ENCODE measurements around the gene RGS16. TPM values are rescaled to one million over a fixed set of nuclear protein-coding genes. Genes with fewer than 3 reads are reported as not detected.

Gene RGS16
- polyA plus RNA-seq, 1 donor from 2014 or later = 1.9 TPM

DNA sequence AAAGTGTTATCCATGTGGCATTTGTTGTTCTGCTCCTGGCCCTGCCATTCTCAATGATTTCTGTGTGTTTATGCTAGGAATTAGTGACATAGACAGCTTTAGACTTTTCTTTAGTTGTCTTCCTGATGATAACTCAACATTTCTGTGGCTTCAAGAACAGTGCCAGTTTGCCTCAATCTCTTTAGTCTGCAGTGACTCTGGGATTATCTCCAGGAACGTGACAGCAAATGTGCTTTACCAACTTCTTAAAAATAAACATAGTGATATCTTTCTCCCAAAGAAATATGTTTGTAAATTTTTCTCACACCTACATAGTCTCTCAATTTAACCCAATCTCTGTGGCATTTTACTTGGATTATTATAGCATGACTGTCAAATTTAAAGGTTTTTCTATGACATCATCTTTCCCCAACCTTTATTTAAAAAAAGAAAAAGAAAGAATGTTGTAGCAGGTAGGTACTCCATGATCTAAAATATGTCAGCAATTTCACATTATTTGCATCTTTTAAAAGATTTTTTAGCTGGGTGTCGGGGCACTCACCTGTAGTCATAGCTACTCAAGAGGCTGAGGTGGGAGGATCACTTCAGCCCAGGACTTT lies 39.7 kb downstream of the RGS16 start:
- H3K36me3 Mint-ChIP-seq = peaks cover 4% of the 10 kb centered on the region
- peaks cover 0 to 2% (median 0%) of the 10 kb centered on the region in 3 donors for H3K4me1 Mint-ChIP-seq

GRCh38 chr1:182563095-182563494 lies 41.1 kb downstream of the RGS16 start:
- H3K4me1 Mint-ChIP-seq = peaks cover 0 to 2% (median 0%) of the 10 kb centered on the region in 3 donors
- H3K36me3 Mint-ChIP-seq = peaks cover 6% of the 10 kb centered on the region
- no peak overlapping the region for H3K4me3 Mint-ChIP-seq
- no peak overlapping the region for H3K27ac Mint-ChIP-seq
- H3K27me3 Mint-ChIP-seq = peaks cover 2% of the 10 kb centered on the region
- H3K9me3 Mint-ChIP-seq = peaks cover 0 to 3% (median 0%) of the 10 kb centered on the region in 3 donors

More for the DNA sequence above, 39.7 kb downstream of the RGS16 start:
- Mint-ChIP-seq H3K4me3 (no peak overlapping the region), H3K27me3 (no peaks in the 10 kb centered on the region), H3K27ac (no peak overlapping the region), H3K9me3 (peaks cover 0 to 3% (median 0%) of the 10 kb centered on the region in 3 donors)

DNA sequence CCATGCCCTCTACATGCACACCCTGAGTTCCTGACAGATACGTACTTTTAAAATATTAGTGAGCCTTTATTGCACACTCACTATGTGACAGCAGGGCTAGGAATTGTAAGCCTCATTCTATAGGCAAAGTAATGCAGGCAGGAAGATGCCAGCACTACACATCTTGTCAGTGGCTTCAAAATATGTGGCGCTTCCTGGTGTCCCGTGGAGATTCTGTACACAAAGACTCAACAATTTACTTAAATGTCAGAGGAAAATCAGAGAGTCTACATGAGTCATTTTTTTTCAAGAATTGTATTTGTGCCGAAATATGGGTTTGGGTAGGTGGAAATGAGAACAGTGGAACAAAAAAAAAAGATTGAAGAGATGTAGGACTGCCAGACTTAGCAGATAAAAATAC lies 42.7 kb downstream of the RGS16 start:
- Mint-ChIP-seq H3K4me1 (peaks cover 0 to 2% (median 0%) of the 10 kb centered on the region in 3 donors), H3K27me3 (peaks cover 2% of the 10 kb centered on the region), H3K4me3 (no peak overlapping the region), H3K36me3 (peaks cover 6% of the 10 kb centered on the region), H3K27ac (no peak overlapping the region), H3K9me3 (peaks cover 0 to 3% (median 0%) of the 10 kb centered on the region in 3 donors)

DNA sequence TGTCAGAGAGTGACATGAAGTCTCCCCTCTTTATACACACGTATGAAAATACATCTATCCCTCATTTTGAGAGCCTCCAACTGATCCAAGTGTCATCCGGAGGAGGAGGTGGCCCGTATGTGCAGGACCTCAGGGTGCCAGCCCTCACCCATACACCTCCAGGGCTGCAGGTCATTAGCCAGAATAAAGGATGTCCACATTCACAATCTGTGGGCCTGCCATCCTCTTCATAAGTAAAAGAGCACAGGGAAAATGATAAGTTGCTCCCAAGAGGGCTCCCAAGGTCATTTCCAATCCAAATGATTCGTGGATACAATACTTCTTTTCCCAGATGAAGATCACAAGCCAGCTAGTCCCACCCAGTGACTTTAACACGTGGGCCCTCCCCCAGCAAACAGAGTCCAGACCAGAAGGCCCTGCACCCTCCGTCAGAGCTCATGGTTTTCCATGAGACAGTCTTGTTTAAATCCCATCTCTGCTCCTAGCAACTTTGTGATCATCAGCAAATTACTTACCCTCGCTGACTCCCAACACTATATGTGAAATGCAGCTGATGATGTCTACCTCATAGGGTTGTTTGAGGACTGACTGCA lies 43.7 kb downstream of the RGS16 start:
- Mint-ChIP-seq H3K36me3 (peaks cover 6% of the 10 kb centered on the region), H3K4me3 (no peak overlapping the region), H3K4me1 (peaks cover 0 to 2% (median 0%) of the 10 kb centered on the region in 3 donors), H3K9me3 (peaks cover 0 to 3% (median 0%) of the 10 kb centered on the region in 3 donors), H3K27ac (peak overlapping the region in 1 of 3 donors; percentile 10), H3K27me3 (peaks cover 2% of the 10 kb centered on the region)

DNA sequence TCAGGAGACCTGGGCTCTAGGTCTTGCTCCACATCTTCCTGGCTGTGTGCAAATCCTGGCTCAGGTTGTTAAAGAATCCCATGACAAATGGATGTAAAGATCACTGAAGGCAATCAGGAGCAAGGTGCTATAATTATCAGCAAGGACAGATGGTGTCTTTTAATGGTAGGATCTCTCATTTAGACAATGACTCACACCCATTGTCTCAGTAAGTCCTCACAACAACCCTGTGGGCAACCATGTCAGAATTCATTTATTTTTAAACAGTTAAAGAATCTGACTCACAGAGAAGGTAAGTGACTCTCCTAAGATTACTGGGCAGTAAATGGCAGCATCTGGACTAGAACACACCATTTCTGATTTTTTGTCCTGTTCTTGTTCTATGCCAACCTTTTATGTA lies 47.9 kb downstream of the RGS16 start:
- no peak overlapping the region for H3K4me3 Mint-ChIP-seq
- peaks cover 2% of the 10 kb centered on the region for H3K36me3 Mint-ChIP-seq
- no peaks in the 10 kb centered on the region for H3K4me1 Mint-ChIP-seq
- H3K27ac Mint-ChIP-seq = no peak overlapping the region
- H3K27me3 Mint-ChIP-seq = peaks cover 4% of the 10 kb centered on the region
- peaks cover 2 to 4% (median 4%) of the 10 kb centered on the region in 3 donors for H3K9me3 Mint-ChIP-seq

GRCh38 chr1:182555493-182555892 lies 48.7 kb downstream of the RGS16 start:
- no peak overlapping the region for H3K4me3 Mint-ChIP-seq

DNA sequence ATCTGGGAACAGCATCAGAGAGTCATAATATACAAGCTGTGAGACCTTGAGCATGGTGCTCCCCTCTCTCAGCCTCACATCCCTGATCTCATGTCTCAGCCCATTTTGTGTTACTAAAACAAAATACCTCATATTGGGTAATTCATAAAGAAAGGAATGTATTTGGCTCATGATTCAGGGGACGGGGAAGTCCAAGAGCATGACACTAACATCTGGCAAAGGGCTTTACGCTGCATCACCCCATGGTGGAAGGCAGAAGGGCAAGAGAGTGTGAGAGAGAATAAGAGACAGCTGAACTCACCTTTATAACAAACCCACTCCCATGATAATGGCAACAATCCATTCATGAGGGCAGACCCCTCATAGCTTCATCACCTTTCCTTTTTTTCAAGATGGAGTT lies 51.7 kb downstream of the RGS16 start:
- peaks cover 4% of the 10 kb centered on the region for H3K27me3 Mint-ChIP-seq
- no peak overlapping the region for H3K27ac Mint-ChIP-seq
- H3K9me3 Mint-ChIP-seq = peaks cover 2 to 4% (median 4%) of the 10 kb centered on the region in 3 donors
- no peaks in the 10 kb centered on the region for H3K36me3 Mint-ChIP-seq
- H3K4me3 Mint-ChIP-seq = no peak overlapping the region
- H3K4me1 Mint-ChIP-seq = no peaks in the 10 kb centered on the region

More at GRCh38 chr1:182555493-182555892, 48.7 kb downstream of the RGS16 start:
- H3K36me3 Mint-ChIP-seq = peaks cover 2% of the 10 kb centered on the region
- peaks cover 2 to 4% (median 4%) of the 10 kb centered on the region in 3 donors for H3K9me3 Mint-ChIP-seq
- H3K27me3 Mint-ChIP-seq = peaks cover 4% of the 10 kb centered on the region
- H3K4me1 Mint-ChIP-seq = no peaks in the 10 kb centered on the region
- H3K27ac Mint-ChIP-seq = no peak overlapping the region

- Mint-ChIP-seq H3K27me3 (peaks cover 8% of the 10 kb centered on the region), H3K36me3 (peaks cover 3% of the 10 kb centered on the region), H3K9me3 (peaks cover 2 to 4% (median 4%) of the 10 kb centered on the region in 3 donors), H3K27ac (no peak overlapping the region), H3K4me1 (no peaks in the 10 kb centered on the region), H3K4me3 (no peak overlapping the region)
Measured at GRCh38 chr1:182549811-182550210, 54.4 kb downstream of the RGS16 start.

DNA sequence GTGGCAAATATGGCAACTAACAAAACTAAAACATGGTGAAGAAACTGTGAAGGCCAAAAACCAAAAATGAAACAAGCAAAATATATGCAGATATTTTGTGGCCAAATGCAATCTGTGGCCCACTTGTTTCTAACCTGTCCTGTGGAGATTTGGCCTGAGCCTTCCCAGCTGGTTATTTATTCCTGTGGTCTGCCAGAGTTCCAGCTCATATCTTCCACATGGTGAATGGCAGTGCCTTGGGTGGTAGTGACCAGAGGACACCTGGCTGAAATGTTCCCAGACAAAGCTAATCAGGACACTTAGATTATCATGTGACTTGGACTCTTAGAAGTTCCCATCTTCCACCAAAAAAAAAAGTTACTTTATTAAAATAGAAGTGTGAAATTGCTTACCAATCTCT lies 54.8 kb downstream of the RGS16 start:
- Mint-ChIP-seq H3K4me3 (no peak overlapping the region), H3K27me3 (peaks cover 8% of the 10 kb centered on the region), H3K9me3 (peaks cover 2 to 4% (median 4%) of the 10 kb centered on the region in 3 donors), H3K27ac (no peak overlapping the region), H3K4me1 (no peaks in the 10 kb centered on the region), H3K36me3 (peaks cover 3% of the 10 kb centered on the region)

Other genes starting within 250 kb of the RGS16 start
- 26.2 TPM for gene GLUL, start 212.6 kb downstream of the RGS16 start, polyA plus RNA-seq
- 0.08 TPM for gene TEDDM1, start 203.7 kb downstream of the RGS16 start, polyA plus RNA-seq
- not detected for gene RGSL1, start 154.2 kb downstream of the RGS16 start, polyA plus RNA-seq
- 8.9 TPM for gene RNASEL, start 15.1 kb downstream of the RGS16 start, polyA plus RNA-seq
- gene RGS8, start 80.2 kb upstream of the RGS16 start, polyA plus RNA-seq = not detected
- 4.8 TPM for gene NPL, start 185.4 kb upstream of the RGS16 start, polyA plus RNA-seq
- gene DHX9, start 235.0 kb upstream of the RGS16 start, polyA plus RNA-seq = 93.7 TPM

All from IgD-negative memory B cell (primary cell).